Karpas-422 (cell line): ENCODE measurements around the gene OR51M1. TPM values are rescaled to one million over a fixed set of nuclear protein-coding genes. Genes with fewer than 3 reads are reported as not detected.

ENCODE experiments used
- DNase-seq: peaks from one replicate; pipeline ENCODE4 v3.0.0-alpha.2; 2015
- H2AFZ ChIP-seq: fragments of 200-600 bp; sonication (generic); 2 replicates; pipeline ENCODE4 v1.6.1; 2014; ENCODE audit warnings: antibody characterized with exemption, low read length, mixed read lengths
- H3K27ac ChIP-seq: fragments of 200-600 bp; sonication (generic); 2 replicates; pipeline ENCODE4 v1.5.1; 2014; ENCODE audit warnings: mild to moderate bottlenecking, low read length, moderate library complexity
- H3K27me3 ChIP-seq: fragments of 200-600 bp; sonication (generic); 2 replicates; pipeline ENCODE4 v1.6.1; 2014; ENCODE audit warnings: low read length, mixed read lengths
- H3K36me3 ChIP-seq: fragments of 200-600 bp; sonication (generic); 2 replicates; pipeline ENCODE4 v1.6.1; 2014; ENCODE audit warnings: low read length, mixed read lengths; ENCODE audit not compliant: insufficient read depth
- H3K4me1 ChIP-seq: fragments of 200-600 bp; sonication (generic); 2 replicates; pipeline ENCODE4 v1.6.1; 2014; ENCODE audit warnings: mild to moderate bottlenecking, low read length, mixed read lengths
- H3K4me2 ChIP-seq: fragments of 200-600 bp; sonication (generic); 2 replicates; pipeline ENCODE4 v1.6.1; 2014; ENCODE audit warnings: low read length, low read depth, mild to moderate bottlenecking; ENCODE audit not compliant: poor library complexity, severe bottlenecking
- H3K4me3 ChIP-seq: fragments of 200-600 bp; sonication (generic); 2 replicates; pipeline ENCODE4 v1.5.1; 2014; ENCODE audit warnings: mild to moderate bottlenecking, antibody characterized with exemption, low read length, mixed read lengths
- H3K79me2 ChIP-seq: fragments of 200-600 bp; sonication (generic); 2 replicates; pipeline ENCODE4 v1.6.1; 2014; ENCODE audit warnings: mild to moderate bottlenecking, low read length, mixed read lengths
- H3K9ac ChIP-seq: fragments of 200-600 bp; sonication (generic); 2 replicates; pipeline ENCODE4 v1.6.0; 2014; ENCODE audit warnings: low read length
- H3K9me2 ChIP-seq: fragments of 200-600 bp; sonication (generic), shearing (Covaris generic); replicated peaks from 2 replicates; pipeline ENCODE4 v1.6.0; 2014; ENCODE audit warnings: mild to moderate bottlenecking, low read length, moderate library complexity; ENCODE audit not compliant: insufficient read depth
- H3K9me3 ChIP-seq: fragments of 300-700, 200-600 bp; sonication (generic); 2 replicates; pipeline ENCODE4 v1.6.1; 2014; ENCODE audit warnings: low read length, mixed read lengths
- H4K20me1 ChIP-seq: fragments of 200-600 bp; sonication (generic); 2 replicates; pipeline ENCODE4 v1.6.1; 2014; ENCODE audit warnings: mild to moderate bottlenecking, antibody characterized with exemption, low read length, low read depth; ENCODE audit not compliant: insufficient read depth
- small RNA-seq: library from RNA; depleted of rRNA; stranded (forward); fragments of <200 nt; gene quantifications from one replicate; pipeline ENCODE3, GENCODE V24; 2014
- total RNA-seq: library from RNA; depleted of rRNA; stranded (reverse); fragments of >200 nt; shearing (Covaris generic); gene quantifications from 2 replicates; pipeline ENCODE4 v1.2.3, GENCODE V29; 2014; ENCODE audit warnings: low replicate concordance; rRNA removed

OR51M1 gene
- total RNA-seq, 1 experiment from 2014 or later = not detected

DNA sequence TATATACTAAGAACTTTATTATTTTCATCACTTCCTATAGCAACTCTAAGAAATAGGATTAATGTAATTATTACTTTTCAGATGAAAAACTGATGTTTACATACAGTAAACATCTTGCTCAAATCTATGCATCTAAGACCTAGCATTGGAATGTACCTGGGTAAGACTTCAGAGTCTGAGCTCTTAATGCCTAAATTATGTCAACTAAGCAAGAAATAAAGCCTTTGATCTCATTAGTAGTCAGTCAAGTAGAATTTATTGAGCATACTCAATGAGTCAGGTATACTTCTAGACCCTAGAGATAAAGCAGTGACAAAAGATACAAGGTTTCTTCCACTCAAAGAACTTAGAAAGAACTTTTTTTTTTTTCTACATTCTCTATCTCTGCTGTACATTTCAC is 21.6 kb downstream of the OR51M1 start:
- Histone ChIP-seq H3K4me2 (no peak overlapping the region), H3K79me2 (no peaks in the 10 kb centered on the region), H3K4me1 (no peaks in the 10 kb centered on the region), H3K9ac (no peak overlapping the region), H3K4me3 (no peak overlapping the region), H3K27me3 (no peaks in the 10 kb centered on the region), H3K36me3 (no peaks in the 10 kb centered on the region), H2AFZ (no peak overlapping the region), H3K9me2 (0 out of 2 replicates have a peak, but pooled peaks cover 4% of the 10 kb centered on the region), H4K20me1 (no peaks in the 10 kb centered on the region), H3K27ac (no peak overlapping the region), H3K9me3 (no peaks in the 10 kb centered on the region)
- no peak for DNase-seq

DNA sequence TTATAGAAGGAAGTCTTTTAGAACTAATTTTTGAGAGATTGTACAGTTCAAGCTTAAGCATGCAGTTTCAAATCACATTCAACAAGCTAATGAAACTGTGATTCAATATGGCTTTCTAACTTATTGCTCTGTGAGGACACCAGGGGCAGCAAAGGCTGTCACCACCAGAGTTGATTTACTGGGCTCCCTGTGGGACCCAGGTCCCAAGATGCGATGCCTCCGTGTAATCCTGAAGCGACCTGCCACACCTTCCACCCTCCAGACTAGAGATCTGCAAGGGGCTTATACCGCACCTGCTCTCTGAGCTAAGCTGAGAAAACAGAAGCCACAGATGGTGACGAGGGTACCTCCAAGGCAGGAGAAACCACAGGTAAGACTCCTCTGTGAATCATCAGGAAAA is 37.4 kb downstream of the OR51M1 start:
- no peaks in the 10 kb centered on the region for H3K36me3 ChIP-seq
- H4K20me1 ChIP-seq = no peaks in the 10 kb centered on the region
- H3K4me3 ChIP-seq = no peak overlapping the region
- no peaks in the 10 kb centered on the region for H3K4me1 ChIP-seq
- DNase-seq = no peak
- no peak overlapping the region for H3K27ac ChIP-seq
- H3K9me3 ChIP-seq = no peaks in the 10 kb centered on the region
- no peak overlapping the region for H3K4me2 ChIP-seq
- H2AFZ ChIP-seq = no peak overlapping the region
- no peaks in the 10 kb centered on the region for H3K79me2 ChIP-seq
- no peaks in the 10 kb centered on the region for H3K27me3 ChIP-seq
- H3K9ac ChIP-seq = no peak overlapping the region
- H3K9me2 ChIP-seq = no peaks in the 10 kb centered on the region

DNA sequence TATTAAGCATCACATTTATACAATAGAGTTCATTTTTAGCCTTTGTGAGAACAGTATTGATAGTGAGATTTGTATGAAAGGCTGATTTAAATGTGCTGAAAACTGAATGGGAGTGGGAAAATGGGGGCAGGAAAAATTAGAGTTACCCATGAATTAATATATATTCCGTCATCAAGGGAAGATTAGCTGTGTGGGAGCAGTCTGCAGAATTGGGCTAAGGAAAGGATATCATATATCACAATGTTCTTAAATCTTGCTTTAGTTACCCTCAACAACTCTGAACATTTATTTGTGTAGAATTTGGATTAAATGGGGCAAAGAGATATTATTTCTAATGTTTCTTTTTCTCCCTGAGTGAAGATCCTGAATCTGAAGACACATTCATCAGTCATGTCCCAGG is 38.2 kb downstream of the OR51M1 start, which contains the start of gene OR51Q1:
Gene OR51Q1 (plus strand): TSS at position 301 of the 400 bp plus-strand sequence. CDS start 90 bp downstream, at position 391.
- Histone ChIP-seq H3K9me3 (no peaks in the 10 kb centered on the region), H2AFZ (no peak within 1 kb of the TSS), H3K9me2 (no peaks in the 10 kb centered on the region), H4K20me1 (no peaks in the 10 kb centered on the region), H3K36me3 (no peaks in the 10 kb centered on the region), H3K9ac (no peak within 1 kb of the TSS), H3K27me3 (no peaks in the 10 kb centered on the region), H3K4me1 (no peaks in the 10 kb centered on the region), H3K4me2 (no peak within 1 kb of the TSS), H3K79me2 (no peaks in the 10 kb centered on the region), H3K27ac (no peak within 1 kb of the TSS), H3K4me3 (no peak within 1 kb of the TSS)
- no peak for DNase-seq

DNA sequence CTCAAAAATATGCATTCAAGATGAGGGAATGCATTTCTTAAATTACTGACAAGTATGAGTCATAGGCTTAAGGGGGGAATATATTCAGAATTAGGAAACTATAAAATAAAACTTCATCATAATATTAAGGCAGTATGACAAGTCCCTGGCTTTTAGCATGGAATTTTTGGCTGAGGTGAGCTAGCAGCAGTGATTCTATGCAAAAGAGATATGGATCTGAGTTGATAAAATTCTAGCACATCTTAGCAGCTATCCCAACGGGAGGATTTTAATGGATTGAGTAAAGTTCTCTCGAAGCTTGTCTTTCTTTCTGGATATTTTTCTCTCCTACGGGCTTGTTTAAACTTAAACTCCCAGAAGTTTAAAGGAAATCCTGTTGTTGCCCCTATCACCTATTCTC is 39.5 kb downstream of the OR51M1 start:
- DNase-seq = no peak
- Histone ChIP-seq H3K4me1 (no peaks in the 10 kb centered on the region), H3K27ac (no peak overlapping the region), H3K4me3 (no peak overlapping the region), H3K9ac (no peak overlapping the region), H3K36me3 (no peaks in the 10 kb centered on the region), H3K4me2 (no peak overlapping the region), H3K9me3 (no peaks in the 10 kb centered on the region), H3K9me2 (no peaks in the 10 kb centered on the region), H3K27me3 (no peaks in the 10 kb centered on the region), H4K20me1 (no peaks in the 10 kb centered on the region), H2AFZ (no peak overlapping the region), H3K79me2 (no peaks in the 10 kb centered on the region)

DNA sequence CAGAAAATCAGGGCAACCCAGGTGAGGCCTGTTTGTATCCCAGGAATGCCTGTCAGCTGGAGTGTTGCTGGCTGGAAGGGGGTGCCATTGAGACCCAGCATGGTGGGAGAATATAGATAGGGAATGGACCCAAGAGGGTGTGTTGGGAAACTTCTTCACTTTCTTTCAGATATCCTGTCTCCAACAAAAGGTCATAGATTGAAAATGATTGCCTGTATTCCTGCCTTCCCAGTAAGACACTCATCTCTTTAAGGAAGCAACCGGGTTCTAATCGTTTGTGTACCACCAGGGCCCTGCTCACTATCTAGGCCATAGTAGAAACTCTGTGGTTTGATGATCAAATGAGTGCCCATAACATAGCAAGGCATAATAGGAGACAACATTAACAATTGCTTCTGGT is 57.8 kb downstream of the OR51M1 start, which contains the start of gene OR51I1:
Gene OR51I1 (minus strand): TSS at position 101 of the 400 bp plus-strand sequence. CDS start 0 bp downstream, at position 101.
- H2AFZ ChIP-seq = no peak within 1 kb of the TSS
- H3K9me3 ChIP-seq = no peaks in the 10 kb centered on the region
- no peaks in the 10 kb centered on the region for H4K20me1 ChIP-seq
- no peaks in the 10 kb centered on the region for H3K9me2 ChIP-seq
- no peaks in the 10 kb centered on the region for H3K4me1 ChIP-seq
- H3K9ac ChIP-seq = no peak within 1 kb of the TSS
- no peak for DNase-seq
- no peak within 1 kb of the TSS for H3K4me2 ChIP-seq
- no peaks in the 10 kb centered on the region for H3K27me3 ChIP-seq
- no peaks in the 10 kb centered on the region for H3K79me2 ChIP-seq
- no peaks in the 10 kb centered on the region for H3K36me3 ChIP-seq
- no peak within 1 kb of the TSS for H3K27ac ChIP-seq
- H3K4me3 ChIP-seq = no peak within 1 kb of the TSS

Small RNAs within 50 kb of the gene (small RNA-seq; reads per million reads assigned to genes)
- not detected for gene AC104389.3

Other genes with a start within 250 kb of the OR51M1 start
- gene OR52A5, start 245.5 kb upstream of the OR51M1 start, total RNA-seq = not detected in 2 replicates
- not detected in 2 replicates for gene OR52A1, start 229.1 kb upstream of the OR51M1 start, total RNA-seq
- gene OR51V1, start 183.1 kb upstream of the OR51M1 start, total RNA-seq = not detected in 2 replicates
- gene HBB, start 156.7 kb upstream of the OR51M1 start, total RNA-seq = not detected in 2 replicates
- not detected in 2 replicates for gene HBD, start 149.3 kb upstream of the OR51M1 start, total RNA-seq
- not detected in 2 replicates for gene HBG1, start 134.0 kb upstream of the OR51M1 start, total RNA-seq
- not detected in 2 replicates for gene HBG2, start 129.0 kb upstream of the OR51M1 start, total RNA-seq
- not detected in 2 replicates for gene HBE1, start 113.9 kb upstream of the OR51M1 start, total RNA-seq
- gene OR51B4, start 81.9 kb upstream of the OR51M1 start, total RNA-seq = not detected in 2 replicates
- gene OR51B2, start 59.5 kb upstream of the OR51M1 start, total RNA-seq = not detected in 2 replicates
- gene OR51B5, start 40.3 kb upstream of the OR51M1 start, total RNA-seq = 0.60 TPM in 1 of 2 replicates, not detected in the other
- not detected in 2 replicates for gene OR51B6, start 32.3 kb upstream of the OR51M1 start, total RNA-seq
- not detected in 2 replicates for gene OR51Q1, start 38.3 kb downstream of the OR51M1 start, total RNA-seq
- not detected in 2 replicates for gene OR51I1, start 57.7 kb downstream of the OR51M1 start, total RNA-seq
- not detected in 2 replicates for gene OR51I2, start 65.5 kb downstream of the OR51M1 start, total RNA-seq
- gene OR52D1, start 104.9 kb downstream of the OR51M1 start, total RNA-seq = not detected in 2 replicates
- gene UBQLN3, start 126.1 kb downstream of the OR51M1 start, total RNA-seq = 0.18 and 0.37 TPM in 2 replicates
- gene UBQLNL, start 132.9 kb downstream of the OR51M1 start, total RNA-seq = 0.43 TPM in 1 of 2 replicates, not detected in the other
- gene OR52H1, start 164.7 kb downstream of the OR51M1 start, total RNA-seq = 1.2 TPM in 1 of 2 replicates, not detected in the other
- not detected in 2 replicates for gene OR52B6, start 197.1 kb downstream of the OR51M1 start, total RNA-seq
- not detected in 2 replicates for gene TRIM6, start 212.8 kb downstream of the OR51M1 start, total RNA-seq
- 11.4 and 19.7 TPM in 2 replicates for gene TRIM34, start 241.2 kb downstream of the OR51M1 start, total RNA-seq